GM19240 (cell line): ENCODE data around the gene LAIR1.

Experiments
- DNase-seq: peaks from one replicate; pipeline ENCODE4 v3.0.0; 2011; ENCODE audit warnings: low spot score; ENCODE audit not compliant: insufficient read length

The LAIR1 gene

GRCh38 chr19:54319049-54319448, 45.7 kb downstream of the LAIR1 start:
- DNase-seq = no peak

- no peak for DNase-seq
These were observed 46.8 kb downstream of the LAIR1 start for GRCh38 chr19:54317965-54318240.

- DNase-seq = no peak
These were observed 47.4 kb downstream of the LAIR1 start for GRCh38 chr19:54317108-54317964.

- no peak for DNase-seq
These were observed 48.0 kb downstream of the LAIR1 start for GRCh38 chr19:54316746-54317107.

- no peak for DNase-seq
These were observed 48.8 kb downstream of the LAIR1 start for GRCh38 chr19:54315956-54316355.

GRCh38 chr19:54312436-54313377, 52.0 kb downstream of the LAIR1 start, which contains the start of gene LILRA5:
Gene LILRA5, minus strand, starts transcription at chr19:54313166. Its CDS starts 147 bp downstream, at chr19:54313019.
- DNase-seq = no peak

GRCh38 chr19:54312011-54312410, 52.7 kb downstream of the LAIR1 start:
- no peak for DNase-seq

GRCh38 chr19:54311486-54311885, 53.2 kb downstream of the LAIR1 start:
- DNase-seq = no peak

- no peak for DNase-seq
These were observed 54.2 kb downstream of the LAIR1 start for GRCh38 chr19:54310543-54310942.

GRCh38 chr19:54309811-54310210, 54.9 kb downstream of the LAIR1 start:
- DNase-seq = no peak

GRCh38 chr19:54307389-54308020, 57.2 kb downstream of the LAIR1 start:
- no peak for DNase-seq

- no peak for DNase-seq
These were observed 59.6 kb downstream of the LAIR1 start for GRCh38 chr19:54305141-54305540.

GRCh38 chr19:54302257-54302656, 62.5 kb downstream of the LAIR1 start:
- no peak for DNase-seq
